ENCODE results near the gene XRCC3.

Gene XRCC3

DNA sequence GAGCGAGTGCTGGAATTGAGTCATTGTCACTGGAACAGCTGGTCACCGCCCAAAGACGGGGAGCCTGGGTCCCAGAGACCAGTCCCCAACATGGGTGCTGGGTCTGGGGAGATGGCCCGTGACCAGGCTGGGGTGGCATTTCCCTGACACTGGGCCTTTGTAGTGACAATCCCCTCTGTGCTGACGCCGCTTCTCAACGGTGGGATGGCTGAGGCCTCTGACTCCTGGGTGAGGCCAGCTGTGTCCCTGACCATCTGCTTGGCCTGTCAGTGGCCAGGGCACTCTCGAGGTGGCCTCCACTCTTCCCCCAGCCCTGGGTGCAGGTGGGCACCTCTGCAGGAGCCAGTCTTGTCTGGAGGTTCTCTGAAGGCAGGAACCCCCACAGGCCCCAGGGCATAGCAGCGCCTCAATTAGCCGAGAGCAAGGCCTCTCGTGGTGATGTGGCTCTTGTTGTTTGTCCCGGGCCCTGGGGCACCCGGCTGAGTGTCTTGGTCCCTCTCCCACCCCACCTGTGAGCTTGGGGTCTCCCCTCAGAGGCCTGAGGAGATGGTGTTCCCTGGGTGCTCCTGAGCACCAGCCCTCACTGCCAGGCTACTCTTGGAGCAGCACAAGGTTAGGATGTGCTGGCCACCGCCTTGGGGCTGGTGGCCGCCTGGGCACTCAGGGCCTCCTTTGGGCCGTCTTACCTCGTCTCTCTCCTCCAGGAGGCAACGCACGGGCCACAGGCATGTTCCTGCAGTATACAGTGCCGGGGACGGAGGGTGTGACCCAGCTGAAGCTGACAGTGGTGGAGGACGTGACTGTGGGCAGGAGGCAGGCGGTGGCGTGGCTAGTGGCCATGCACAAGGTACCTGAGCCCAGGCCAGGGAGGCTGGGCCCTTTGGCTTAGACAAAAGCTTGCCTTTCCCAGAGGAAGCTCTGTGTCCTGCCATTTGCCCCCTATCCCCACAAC, 16.9 kb upstream of the XRCC3 start:
- TF ChIP-seq, protein P1, sequence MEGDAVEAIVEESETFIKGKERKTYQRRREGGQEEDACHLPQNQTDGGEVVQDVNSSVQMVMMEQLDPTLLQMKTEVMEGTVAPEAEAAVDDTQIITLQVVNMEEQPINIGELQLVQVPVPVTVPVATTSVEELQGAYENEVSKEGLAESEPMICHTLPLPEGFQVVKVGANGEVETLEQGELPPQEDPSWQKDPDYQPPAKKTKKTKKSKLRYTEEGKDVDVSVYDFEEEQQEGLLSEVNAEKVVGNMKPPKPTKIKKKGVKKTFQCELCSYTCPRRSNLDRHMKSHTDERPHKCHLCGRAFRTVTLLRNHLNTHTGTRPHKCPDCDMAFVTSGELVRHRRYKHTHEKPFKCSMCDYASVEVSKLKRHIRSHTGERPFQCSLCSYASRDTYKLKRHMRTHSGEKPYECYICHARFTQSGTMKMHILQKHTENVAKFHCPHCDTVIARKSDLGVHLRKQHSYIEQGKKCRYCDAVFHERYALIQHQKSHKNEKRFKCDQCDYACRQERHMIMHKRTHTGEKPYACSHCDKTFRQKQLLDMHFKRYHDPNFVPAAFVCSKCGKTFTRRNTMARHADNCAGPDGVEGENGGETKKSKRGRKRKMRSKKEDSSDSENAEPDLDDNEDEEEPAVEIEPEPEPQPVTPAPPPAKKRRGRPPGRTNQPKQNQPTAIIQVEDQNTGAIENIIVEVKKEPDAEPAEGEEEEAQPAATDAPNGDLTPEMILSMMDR (conservative IDR thresholded peaks at IDR 0.05; ENCODE audit: low read depth) = no peak

DNA sequence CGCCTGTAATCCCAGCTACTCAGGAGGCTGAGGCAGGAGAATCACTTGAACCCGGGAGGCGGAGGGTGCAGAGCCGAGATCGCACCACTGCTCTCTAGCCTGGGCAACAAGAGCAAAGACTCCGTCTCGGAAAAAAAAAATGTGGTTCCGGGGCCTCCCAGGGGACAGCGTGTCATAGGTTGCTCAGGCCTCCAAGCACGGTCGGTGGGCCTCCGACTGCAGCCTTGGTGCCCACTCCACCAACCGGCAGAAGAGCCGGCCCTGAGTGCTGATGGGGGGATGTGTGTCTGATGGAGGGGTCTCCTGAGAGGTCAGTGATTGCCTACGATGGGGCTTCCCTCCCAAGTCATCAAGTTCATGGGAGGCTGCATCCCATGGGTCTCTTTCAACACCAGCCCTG, 16.2 kb upstream of the XRCC3 start:
- TF ChIP-seq, protein P1 (conservative IDR thresholded peaks at IDR 0.05; ENCODE audit: low read depth) = no peak
- ChIA-PET CTCF (interaction anchor here (0.7 to 0.8 kb wide), 2 partner anchors 9 to 175 kb away, joined by 3 read pairs; no protein-coding TSS in a partner anchor), POLR2A (ENCODE audit: low non-redundant PET) (interaction anchor here (0.7 kb wide), 2 partner anchors 40 to 85 kb away, joined by 3 to 5 read pairs; no protein-coding TSS in a partner anchor)
- peak overlapping the region; percentile 53 for H3K27ac ChIP-seq
- no peak for DNase-seq (ENCODE audit: low spot score)

More for the DNA sequence above, 16.9 kb upstream of the XRCC3 start:
- ChIA-PET CTCF (interaction anchor here (0.7 to 0.8 kb wide), 2 partner anchors 175 to 249 kb away, joined by 3 to 5 read pairs; no protein-coding TSS in a partner anchor), POLR2A (ENCODE audit: low non-redundant PET) (no interaction called here)
- H3K27ac ChIP-seq = peak overlapping the region; percentile 53
- no peak for DNase-seq (ENCODE audit: low spot score)

DNA sequence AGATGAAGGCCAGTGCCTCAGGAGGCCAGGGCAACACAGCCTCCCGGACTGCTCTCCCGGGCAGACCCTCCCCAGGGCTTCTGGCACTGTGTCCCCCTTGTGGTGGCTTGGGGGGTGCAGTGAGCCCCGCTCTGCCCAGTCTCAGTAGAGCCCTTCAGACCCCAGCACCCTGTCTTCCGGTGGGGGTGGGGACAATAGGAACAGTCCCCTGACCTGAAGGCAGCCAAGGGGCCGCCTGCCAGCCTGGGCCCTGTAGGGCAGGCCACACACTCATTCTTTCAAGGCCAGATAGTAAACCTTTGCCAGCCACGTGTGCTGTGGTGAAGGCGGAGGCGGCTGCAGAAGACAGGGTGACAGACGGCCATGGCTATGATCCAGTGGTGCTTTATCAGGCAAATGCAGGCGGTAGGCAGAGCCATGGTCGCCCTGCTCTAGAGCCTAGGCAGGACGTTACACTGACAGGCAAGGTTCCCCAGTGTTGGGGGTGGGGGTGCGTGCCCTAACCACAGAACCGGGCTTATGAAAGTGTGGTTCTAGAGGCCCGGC, 15.3 kb upstream of the XRCC3 start:
- TF ChIP-seq, protein P1 (conservative IDR thresholded peaks at IDR 0.05; ENCODE audit: low read depth) = no peak
- no peak for DNase-seq (ENCODE audit: low spot score)
- peak overlapping the region; percentile 42 for H3K27ac ChIP-seq
- ChIA-PET CTCF (interaction anchor here (0.7 kb wide), 1 partner anchor 9 kb away, joined by 3 read pairs; no protein-coding TSS in a partner anchor), POLR2A (ENCODE audit: low non-redundant PET) (interaction anchor here (0.7 kb wide), 1 partner anchor 41 kb away, joined by 5 read pairs; no protein-coding TSS in a partner anchor)

DNA sequence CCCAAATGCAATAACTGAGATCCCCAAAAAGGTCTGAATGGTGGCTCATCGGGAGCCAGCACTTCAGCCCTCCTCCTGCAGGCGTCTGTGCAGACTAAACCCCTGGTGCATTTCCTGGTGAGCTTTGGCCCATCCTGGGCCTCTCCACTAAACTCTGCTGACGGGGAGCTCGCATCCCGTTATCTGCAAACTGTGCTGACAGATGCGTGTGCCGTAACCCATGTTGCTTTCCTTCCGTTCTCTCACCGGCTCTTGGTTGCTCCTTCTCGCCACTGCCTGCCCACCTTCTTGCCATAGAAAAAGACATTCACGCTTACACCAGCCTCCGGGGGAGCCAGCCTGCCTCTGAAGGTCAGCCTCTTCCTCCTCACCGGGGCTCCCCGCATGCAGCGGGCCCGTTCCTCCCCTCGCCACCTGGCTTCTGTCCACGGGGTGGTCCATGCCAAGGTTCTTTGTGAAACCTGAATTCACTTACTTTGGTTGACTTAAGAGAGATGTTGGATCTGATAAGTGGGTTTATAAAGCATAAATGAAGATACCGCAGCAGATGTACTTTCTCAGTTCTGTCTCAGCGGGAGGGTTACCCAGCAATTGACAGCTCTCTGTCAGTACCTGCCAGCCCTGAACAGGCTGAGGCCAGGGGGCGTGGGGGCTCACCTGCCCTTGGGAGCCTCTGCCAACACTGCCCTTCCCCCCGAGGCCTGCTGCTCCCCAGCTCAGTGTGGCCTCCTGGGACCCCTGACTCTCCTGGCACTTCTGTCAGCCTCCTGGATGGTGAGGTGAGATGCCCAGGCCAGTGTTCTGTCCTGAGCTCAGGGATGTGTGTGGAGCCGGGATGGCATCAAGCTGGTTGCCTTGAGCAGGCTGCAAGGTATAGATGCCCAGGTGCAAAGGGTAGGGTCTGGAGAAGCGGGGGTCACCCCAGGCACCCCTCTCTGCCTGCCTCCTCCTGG, 14.5 kb upstream of the XRCC3 start:
- POLR2A ChIA-PET (ENCODE audit: low non-redundant PET) = no interaction called here

DNA sequence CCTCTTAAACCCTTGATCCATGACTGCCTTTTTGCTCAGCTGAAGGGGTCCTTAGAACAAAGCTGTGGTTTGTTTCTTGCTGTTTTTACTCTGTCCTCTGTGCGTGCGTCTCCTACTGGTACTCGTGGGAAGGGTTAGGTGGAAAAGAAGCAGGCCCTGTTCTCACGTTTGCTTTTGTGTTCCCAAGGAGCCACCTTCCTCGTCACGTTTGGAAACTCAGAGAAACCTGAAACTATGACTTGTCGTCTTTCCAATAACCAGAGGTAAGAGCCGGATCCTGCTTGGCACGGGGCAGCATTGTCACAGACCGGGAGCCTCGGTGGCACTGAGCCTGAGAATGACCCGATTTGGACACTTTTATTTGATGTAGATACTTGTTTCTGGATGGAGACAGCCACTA, 13.5 kb upstream of the XRCC3 start:
- ChIA-PET CTCF (no interaction called here), POLR2A (ENCODE audit: low non-redundant PET) (interaction anchor here (0.6 kb wide), 1 partner anchor 248 kb away, joined by 4 read pairs; no protein-coding TSS in a partner anchor)
- TF ChIP-seq, protein P1 (conservative IDR thresholded peaks at IDR 0.05; ENCODE audit: low read depth) = no peak
- peak overlapping the region; percentile 42 for H3K27ac ChIP-seq
- DNase-seq (ENCODE audit: low spot score) = no peak

More for the DNA sequence above, 14.5 kb upstream of the XRCC3 start:
- DNase-seq (ENCODE audit: low spot score) = no peak
- H3K27ac ChIP-seq = peak overlapping the region; percentile 42
- CTCF ChIA-PET = no interaction called here
- TF ChIP-seq, protein P1 (conservative IDR thresholded peaks at IDR 0.05; ENCODE audit: low read depth) = no peak
